Measurements from ENCODE around the gene REV3L. TPM values are rescaled to one million over a fixed set of nuclear protein-coding genes. Genes with fewer than 3 reads are reported as not detected.
A peak's percentile ranks its signal among the peaks of the same experiment; 100 is the strongest.

The REV3L gene
- total RNA-seq, 1 donor from 2014 or later: 14.2 TPM

- H3K4me3 ChIP-seq (ENCODE audit: low read depth, low read length): no peak overlapping the region
- no peak for TF ChIP-seq CTCF (conservative IDR thresholded peaks at IDR 0.05; ENCODE audit: low read depth, low read length)
- DNase-seq (ENCODE audit: low read depth): no peak
Observed at GRCh38 chr6:111379831-111380230, 103.2 kb downstream of the REV3L start.

GRCh38 chr6:111379302-111379701 lies 103.7 kb downstream of the REV3L start:
- TF ChIP-seq CTCF (conservative IDR thresholded peaks at IDR 0.05; ENCODE audit: low read depth, low read length): no peak
- no peak for DNase-seq (ENCODE audit: low read depth)
- no peak overlapping the region for H3K4me3 ChIP-seq (ENCODE audit: low read depth, low read length)

GRCh38 chr6:111377558-111378120 lies 105.4 kb downstream of the REV3L start:
- TF ChIP-seq CTCF (conservative IDR thresholded peaks at IDR 0.05; ENCODE audit: low read depth, low read length): no peak
- DNase-seq (ENCODE audit: low read depth): no peak

GRCh38 chr6:111367393-111368088 lies 115.5 kb downstream of the REV3L start:
- no peak overlapping the region for H3K4me3 ChIP-seq (ENCODE audit: low read depth, low read length)
- no peak for TF ChIP-seq CTCF (conservative IDR thresholded peaks at IDR 0.05; ENCODE audit: low read depth, low read length)
- DNase-seq (ENCODE audit: low read depth): no peak

More at GRCh38 chr6:111377558-111378120, 105.4 kb downstream of the REV3L start:
- no peak overlapping the region for H3K4me3 ChIP-seq (ENCODE audit: low read depth, low read length)

- DNase-seq (ENCODE audit: low read depth): no peak
- peak; percentile 55 for TF ChIP-seq CTCF (conservative IDR thresholded peaks at IDR 0.05; ENCODE audit: low read depth, low read length)
- H3K4me3 ChIP-seq (ENCODE audit: low read depth, low read length): no peak overlapping the region
Observed at GRCh38 chr6:111361648-111362047, 121.4 kb downstream of the REV3L start.

- H3K4me3 ChIP-seq (ENCODE audit: low read depth, low read length): no peak overlapping the region
- TF ChIP-seq CTCF (conservative IDR thresholded peaks at IDR 0.05; ENCODE audit: low read depth, low read length): no peak
- DNase-seq (ENCODE audit: low read depth): peak; percentile 29
Observed at GRCh38 chr6:111358454-111358853, 124.6 kb downstream of the REV3L start.

GRCh38 chr6:111357705-111358104 lies 125.3 kb downstream of the REV3L start:
- TF ChIP-seq CTCF (conservative IDR thresholded peaks at IDR 0.05; ENCODE audit: low read depth, low read length): no peak
- no peak overlapping the region for H3K4me3 ChIP-seq (ENCODE audit: low read depth, low read length)
- no peak for DNase-seq (ENCODE audit: low read depth)
